ENCODE data around the gene FZR1.
"Not testable (repeated sequence)": the region's sequence is repeated elsewhere in the genome, so short reads cannot be mapped to it uniquely, and the experiment has no call there.

The FZR1 gene

DNA sequence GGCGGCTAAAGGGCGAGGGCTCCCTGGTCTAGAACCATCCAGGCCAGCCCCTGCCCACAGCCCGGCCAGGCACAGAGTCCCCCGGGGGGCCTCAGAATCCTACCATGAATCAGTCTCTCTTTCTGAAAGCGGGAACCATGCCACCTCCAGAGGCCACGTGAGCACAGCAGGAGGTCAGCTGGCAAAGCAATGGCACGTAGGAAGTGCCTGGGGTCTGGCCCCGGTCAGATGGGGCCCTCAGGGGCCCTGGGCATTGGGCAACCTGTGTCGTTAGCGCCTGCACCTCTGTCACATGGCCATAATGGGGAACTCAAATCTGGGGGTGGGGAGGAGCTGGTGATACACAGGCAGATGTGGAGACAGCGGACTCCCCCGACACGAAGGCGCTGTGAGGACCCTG, 42.5 kb downstream of the FZR1 start:
- no peak for DNase-seq

DNA sequence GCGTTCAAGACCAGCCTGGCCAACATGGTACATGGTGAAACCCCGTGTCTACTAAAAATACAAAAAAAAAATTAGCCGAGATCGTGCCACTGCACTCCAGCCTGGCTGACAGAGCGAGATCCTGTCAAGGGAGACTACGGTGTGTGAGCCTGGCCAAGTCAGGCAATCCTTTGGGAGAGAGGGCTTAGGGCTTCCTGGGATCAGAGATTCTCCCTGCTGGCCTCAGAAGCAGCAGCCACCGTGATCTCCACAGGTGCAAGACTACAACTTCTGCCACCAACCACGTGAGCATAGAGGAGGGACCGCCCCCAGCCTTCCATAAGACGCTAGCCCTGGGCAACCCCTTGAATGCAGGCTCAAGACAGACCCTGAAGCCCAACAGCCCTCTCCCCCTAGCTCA, 43.7 kb downstream of the FZR1 start:
- DNase-seq: no peak

GRCh38 chr19:3550947-3551791, 45.1 kb downstream of the FZR1 start:
- DNase-seq: no peak

DNA sequence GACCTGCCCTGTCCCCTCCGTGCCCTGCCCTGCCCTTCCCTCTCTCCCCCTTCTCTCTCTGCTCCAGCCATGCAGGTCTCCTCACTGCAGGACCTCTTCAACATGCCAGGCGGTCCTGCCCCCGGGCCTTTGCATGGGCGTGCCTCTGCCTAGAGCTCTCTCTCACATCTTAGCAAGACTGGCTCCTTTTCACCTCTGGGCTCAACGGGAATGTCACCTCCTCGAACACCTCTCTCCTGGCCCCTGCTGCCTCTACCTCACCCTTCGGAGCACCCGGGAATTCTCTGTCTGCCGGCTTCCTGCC, 45.6 kb downstream of the FZR1 start:
- no peak for DNase-seq

GRCh38 chr19:3554254-3555083, 48.4 kb downstream of the FZR1 start:
- peak in 1 of 2 experiments; percentile 38 for DNase-seq

GRCh38 chr19:3555653-3556422, 49.7 kb downstream of the FZR1 start:
- no peak for DNase-seq

GRCh38 chr19:3556423-3556977, 50.4 kb downstream of the FZR1 start:
- DNase-seq: no peak

DNA sequence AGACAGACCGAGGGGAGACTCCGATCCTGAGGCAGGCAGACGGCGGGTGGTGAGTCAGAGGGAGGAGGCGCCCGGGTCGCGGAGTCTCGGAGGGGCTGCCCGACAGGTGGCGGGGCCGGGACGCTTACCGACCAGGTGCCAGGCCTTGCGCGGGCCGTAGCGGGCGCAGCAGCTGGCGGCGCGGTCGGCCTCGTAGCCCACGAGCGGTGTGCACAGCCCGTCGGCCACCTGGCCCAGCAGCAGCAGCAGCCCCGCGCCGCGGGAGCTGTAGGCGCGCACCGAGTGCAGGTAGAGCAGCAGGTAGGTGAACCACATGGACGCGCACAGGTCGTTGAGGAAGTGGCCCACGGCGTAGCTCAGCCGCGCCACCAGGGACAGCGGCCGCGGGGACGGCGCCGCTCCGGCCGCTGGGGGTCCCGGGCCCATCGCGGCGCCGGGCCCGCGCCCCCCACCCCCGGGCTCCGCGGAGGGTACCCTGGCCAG, 50.9 kb downstream of the FZR1 start:
- DNase-seq: peak; percentile 66 to 72

GRCh38 chr19:3557461-3558248, 51.5 kb downstream of the FZR1 start, which contains the start of gene MFSD12:
TSS of gene MFSD12 (minus strand) at chr19:3557586. CDS start at chr19:3557403, 183 bp downstream.
- peak; percentile 96 for DNase-seq

DNA sequence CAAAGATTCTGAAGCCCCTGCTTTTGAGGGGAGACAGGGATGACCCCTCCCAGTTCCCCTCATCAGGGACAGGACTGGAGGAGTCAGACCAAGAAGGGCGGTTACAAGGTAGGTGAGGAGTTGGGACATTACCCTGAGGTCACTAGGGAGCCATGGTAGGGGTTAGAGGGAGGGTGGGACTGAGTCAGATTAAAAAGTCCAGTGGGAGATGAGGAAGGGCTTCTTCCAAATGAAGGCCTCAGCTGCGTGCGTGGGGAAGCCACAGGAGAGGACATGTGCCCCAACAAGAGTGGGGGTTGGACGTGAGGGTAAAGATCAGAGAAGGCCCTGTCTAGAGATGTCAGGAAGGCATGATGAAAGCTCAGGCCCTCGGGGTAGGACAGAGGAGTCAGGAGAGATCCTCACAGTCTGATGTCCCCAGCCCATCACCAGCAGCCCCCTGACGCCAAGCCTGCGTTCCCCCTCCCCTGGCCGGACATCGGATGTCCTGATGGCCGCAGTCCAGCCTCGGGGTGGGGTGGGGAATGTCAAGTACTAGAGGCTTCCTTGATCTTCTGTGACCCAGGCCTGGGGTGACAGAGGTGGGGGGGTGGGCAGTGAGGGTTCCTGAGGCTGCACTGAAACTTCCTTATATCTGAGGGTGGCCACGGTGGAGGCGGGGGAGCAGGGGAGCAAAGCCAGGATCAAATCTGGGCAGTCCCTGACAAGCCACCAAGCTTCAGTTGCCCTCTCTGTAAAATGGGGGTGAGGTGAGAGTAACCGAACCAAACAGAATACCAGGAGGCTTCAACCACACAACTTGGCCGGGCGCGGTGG, 57.8 kb downstream of the FZR1 start:
- no peak for DNase-seq

GRCh38 chr19:3565139-3565538, 59.0 kb downstream of the FZR1 start:
- DNase-seq: no peak

DNA sequence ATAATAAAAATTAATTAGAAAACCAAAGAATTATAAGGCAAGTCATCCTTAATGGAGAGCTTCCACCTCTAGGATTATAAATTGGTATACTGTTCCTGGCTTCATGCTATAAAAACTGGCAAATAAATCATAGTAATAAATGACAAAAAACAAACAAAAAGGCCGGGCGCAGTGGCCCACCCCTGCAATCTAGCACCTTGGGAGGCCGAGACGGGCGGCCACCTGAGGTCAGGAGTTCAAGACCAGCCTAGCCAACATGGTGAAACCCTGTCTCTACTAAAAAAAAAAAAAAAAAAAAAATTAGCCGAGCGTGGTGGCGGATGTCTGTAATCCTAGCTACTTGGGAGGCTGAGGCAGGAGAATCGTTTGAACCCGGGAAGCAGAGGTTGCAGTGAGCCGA, 63.9 kb downstream of the FZR1 start:
- not testable (repeated sequence) for DNase-seq

DNA sequence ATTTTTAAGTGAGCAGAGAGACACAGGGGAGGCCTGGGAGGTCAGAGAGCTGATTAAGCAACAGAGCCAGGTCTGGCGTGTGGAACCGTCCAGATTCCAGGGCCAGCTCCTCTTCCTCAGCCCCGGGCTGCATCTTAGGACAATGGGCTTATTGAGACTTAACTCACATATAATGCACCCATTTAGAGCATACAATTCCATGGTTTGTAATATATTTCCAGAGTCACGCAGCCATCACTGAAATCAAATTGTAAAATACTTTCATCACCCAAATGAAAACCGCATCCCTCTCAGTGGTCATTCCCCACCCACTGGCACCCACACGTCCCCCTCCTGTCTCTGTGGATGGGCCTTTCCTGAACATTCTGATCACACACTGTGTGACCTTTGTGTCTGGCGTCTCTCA, 64.5 kb downstream of the FZR1 start:
- no peak for DNase-seq

DNA sequence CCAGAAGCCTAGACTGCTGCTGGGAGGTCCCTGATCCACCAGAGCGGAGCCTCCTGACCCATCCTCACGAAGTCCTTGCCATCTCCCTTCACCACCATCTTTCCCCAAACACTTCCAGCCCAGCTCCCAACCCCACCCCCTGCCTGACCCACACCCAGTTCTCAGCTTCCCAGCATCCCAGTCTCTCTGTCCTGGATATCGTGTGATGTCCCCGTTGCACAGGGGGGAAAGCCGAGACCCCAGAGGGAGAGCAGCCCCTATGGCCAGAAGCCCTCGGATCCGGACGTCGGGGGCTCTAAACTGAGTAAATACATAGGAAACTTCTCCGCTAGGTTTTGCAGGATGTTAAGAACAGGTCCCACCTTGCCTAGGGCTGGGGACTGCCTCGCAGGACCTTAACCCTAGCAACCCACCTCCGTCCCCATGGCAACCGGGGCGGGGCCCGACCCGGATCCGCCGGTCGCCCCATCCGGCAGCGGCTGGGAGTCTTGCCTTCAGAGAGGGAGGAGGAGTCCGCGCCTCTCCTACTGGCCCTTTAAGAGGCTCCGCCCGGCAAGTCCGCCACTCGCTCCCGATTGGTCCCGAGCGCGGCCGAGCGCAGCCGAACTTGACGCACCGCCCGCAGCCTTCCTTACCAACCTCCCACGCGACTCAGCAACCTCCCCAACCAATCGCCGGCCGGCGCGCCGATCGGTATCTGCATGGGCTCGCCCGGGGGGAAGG, 66.2 kb downstream of the FZR1 start:
- DNase-seq: peak; percentile 99

- DNase-seq: no peak
Measured at GRCh38 chr19:3572855-3573161, 66.7 kb downstream of the FZR1 start, which contains the start of gene HMG20B. TSS of gene HMG20B (plus strand) at chr19:3572944. CDS start at chr19:3573310, 366 bp downstream.

DNA sequence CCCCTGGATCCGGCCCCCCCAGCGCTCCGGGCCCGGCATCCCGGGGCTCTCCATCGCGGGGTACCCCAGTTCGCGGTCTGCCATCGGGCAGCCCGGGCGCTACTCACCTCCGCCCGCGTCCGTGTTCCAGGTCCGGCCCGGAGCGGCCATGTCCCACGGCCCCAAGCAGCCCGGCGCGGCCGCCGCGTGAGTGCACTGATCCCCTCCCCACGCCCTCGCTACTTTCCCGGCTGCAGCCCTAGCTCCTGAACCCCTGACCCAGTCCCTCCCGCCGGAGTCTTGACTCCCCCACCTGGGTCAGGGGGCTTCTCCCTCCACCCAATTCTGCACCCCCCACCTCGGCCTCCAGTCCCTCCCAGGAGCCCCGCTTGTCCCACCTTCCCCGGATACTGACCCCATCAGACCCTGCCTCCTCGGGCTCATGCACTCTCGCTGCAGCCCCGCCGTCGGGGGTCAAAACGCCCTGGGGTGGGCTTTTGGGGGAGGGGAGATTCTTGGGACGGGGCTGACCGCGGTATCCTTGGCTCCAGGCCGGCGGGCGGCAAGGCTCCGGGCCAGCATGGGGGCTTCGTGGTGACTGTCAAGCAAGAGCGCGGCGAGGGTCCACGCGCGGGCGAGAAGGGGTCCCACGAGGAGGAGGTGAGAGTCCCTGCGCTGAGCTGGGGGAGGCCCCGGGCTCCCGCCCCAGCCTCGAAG, 67.2 kb downstream of the FZR1 start:
- peak; percentile 36 to 44 for DNase-seq

GRCh38 chr19:3573858-3574637, 67.9 kb downstream of the FZR1 start:
- DNase-seq: peak; percentile 94 to 95

DNA sequence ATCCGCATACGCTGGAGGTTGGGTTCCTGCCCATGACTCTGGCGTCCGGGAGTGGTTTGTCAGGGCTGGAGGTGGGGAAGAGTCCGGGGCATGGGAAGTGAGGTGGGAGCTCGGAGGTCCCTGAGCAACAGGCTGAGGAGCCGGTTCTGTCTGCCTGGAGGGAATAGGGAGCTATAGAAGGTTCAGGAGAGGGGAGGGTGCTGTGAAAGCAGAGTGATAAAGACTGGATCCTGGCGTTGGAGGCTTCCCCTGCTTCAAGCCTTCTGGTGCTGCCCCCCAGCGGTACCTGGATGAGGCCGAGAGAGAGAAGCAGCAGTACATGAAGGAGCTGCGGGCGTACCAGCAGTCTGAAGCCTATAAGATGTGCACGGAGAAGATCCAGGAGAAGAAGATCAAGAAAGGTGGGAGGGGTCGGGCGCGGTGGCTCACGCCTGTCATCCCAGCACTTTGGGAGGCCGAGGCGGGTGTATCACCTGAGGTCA, 69.2 kb downstream of the FZR1 start:
- DNase-seq: peak; percentile 16 to 41
